Activated T-cell treated with anti-CD3 and anti-CD28 coated beads, Interleukin-2, amount 50 U/mL, for 48 hours (primary cell): ENCODE results near the gene PTER.
A peak's percentile ranks its signal among the peaks of the same experiment; 100 is the strongest.

ENCODE experiments used
- DNase-seq, 2 experiments: peaks; one replicate each; pipeline ENCODE4 v3.0.0-alpha.2; 2020

The PTER gene

GRCh38 chr10:16436758-16437539 is at the start of gene PTER:
TSS of gene PTER (plus strand) at chr10:16437010. CDS start at chr10:16484385, 47,375 bp downstream.
- DNase-seq: peak; percentile 100

- DNase-seq: no peak
Measured at GRCh38 chr10:16392531-16393069, 44.2 kb upstream of the PTER start.

GRCh38 chr10:16393271-16393858 is 43.4 kb upstream of the PTER start:
- DNase-seq: no peak

GRCh38 chr10:16401416-16401815 is 35.4 kb upstream of the PTER start:
- DNase-seq: no peak

- no peak for DNase-seq
Measured at GRCh38 chr10:16408379-16408778, 28.4 kb upstream of the PTER start.

- no peak for DNase-seq
Measured at GRCh38 chr10:16417341-16417740, 19.5 kb upstream of the PTER start.

GRCh38 chr10:16423599-16423998 is 13.2 kb upstream of the PTER start:
- DNase-seq: no peak

GRCh38 chr10:16425449-16425848 is 11.4 kb upstream of the PTER start:
- no peak for DNase-seq

- no peak for DNase-seq
Measured at GRCh38 chr10:16429539-16429938, 7.3 kb upstream of the PTER start.

GRCh38 chr10:16436367-16436757 is 448 bp upstream of the PTER start:
- no peak for DNase-seq

GRCh38 chr10:16437540-16437894 is 707 bp downstream of the PTER start:
- DNase-seq: no peak

- DNase-seq: no peak
Measured at GRCh38 chr10:16439295-16439694, 2.5 kb downstream of the PTER start.

- peak; percentile 25 to 30 for DNase-seq
Measured at GRCh38 chr10:16440396-16441133, 3.8 kb downstream of the PTER start.

GRCh38 chr10:16441173-16441840 is 4.5 kb downstream of the PTER start:
- DNase-seq: no peak

GRCh38 chr10:16442914-16443313 is 6.1 kb downstream of the PTER start:
- no peak for DNase-seq

- DNase-seq: no peak
Measured at GRCh38 chr10:16445770-16446469, 9.1 kb downstream of the PTER start.

GRCh38 chr10:16449454-16449853 is 12.6 kb downstream of the PTER start:
- DNase-seq: no peak

GRCh38 chr10:16458166-16458955 is 21.6 kb downstream of the PTER start:
- DNase-seq: no peak

- no peak for DNase-seq
Measured at GRCh38 chr10:16459423-16459939, 22.7 kb downstream of the PTER start.

- no peak for DNase-seq
Measured at GRCh38 chr10:16466001-16466400, 29.2 kb downstream of the PTER start.

- DNase-seq: peak; percentile 28 to 42
Measured at GRCh38 chr10:16470747-16471146, 33.9 kb downstream of the PTER start.
